Fibroblast of skin of right quadriceps (primary cell): ENCODE results near the gene RAPGEF6.
"Not testable (repeated sequence)": the region's sequence is repeated elsewhere in the genome, so short reads cannot be mapped to it uniquely, and the experiment has no call there.

ENCODE experiments used
- DNase-seq: peaks from one replicate; pipeline ENCODE4 v3.0.0-alpha.2; 2013

RAPGEF6 gene

DNA sequence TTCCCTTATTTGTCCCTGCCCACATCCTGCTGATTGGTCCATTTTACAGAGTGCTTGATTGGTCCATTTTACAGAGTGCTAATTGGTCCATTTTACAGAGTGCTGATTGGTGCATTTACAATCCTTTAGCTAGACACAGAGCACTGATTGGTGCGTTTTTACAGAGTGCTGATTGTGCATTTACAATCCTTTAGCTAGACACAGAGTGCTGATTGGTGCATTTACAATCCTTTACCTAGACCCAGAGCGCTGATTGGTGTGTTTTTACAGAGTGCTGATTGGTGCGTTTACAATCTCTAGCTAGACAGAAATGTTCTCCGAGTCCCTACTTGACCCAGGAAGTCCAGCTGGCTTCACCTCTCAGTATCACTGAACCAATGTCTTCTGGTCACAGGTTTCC is 147.7 kb downstream of the RAPGEF6 start:
- not testable (repeated sequence) for DNase-seq

DNA sequence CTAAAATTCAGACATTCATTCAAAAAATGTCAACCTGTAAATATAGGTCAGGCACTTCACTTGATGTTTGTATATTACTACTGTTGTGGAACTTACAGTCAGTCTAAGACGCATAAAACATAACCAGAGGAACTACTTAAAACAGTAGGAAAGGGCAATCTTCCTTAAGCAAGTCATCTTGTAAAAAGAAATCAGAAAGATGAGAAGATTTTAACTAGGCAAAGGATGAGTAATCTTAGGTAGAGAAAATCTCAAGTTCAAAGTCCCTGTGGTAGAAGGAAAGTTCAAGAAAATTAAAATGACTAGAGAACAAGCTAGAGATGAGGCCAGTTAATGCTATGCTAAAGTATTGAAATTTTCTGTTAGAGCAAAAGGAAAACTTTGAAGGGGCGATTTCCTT is 152.4 kb downstream of the RAPGEF6 start:
- DNase-seq, result no peak

DNA sequence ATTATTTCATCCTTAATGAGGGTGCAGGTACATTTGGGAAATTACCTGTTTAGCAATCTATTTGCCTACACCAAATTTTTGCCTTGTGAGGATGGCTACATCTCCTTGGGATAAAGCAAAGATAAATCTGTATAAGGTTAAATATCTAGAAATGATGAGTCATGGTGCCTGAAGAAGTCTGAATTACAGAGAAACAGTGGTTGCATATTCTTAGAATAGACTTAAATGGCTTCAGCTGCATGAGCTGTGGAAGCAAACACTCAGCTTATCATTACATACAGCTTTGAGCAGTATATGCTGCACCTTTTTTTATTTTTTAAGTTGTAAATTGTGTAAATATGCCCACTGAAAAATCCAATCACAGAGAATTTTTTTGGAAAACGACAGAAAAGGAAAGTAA is 153.5 kb downstream of the RAPGEF6 start:
- no peak for DNase-seq

DNA sequence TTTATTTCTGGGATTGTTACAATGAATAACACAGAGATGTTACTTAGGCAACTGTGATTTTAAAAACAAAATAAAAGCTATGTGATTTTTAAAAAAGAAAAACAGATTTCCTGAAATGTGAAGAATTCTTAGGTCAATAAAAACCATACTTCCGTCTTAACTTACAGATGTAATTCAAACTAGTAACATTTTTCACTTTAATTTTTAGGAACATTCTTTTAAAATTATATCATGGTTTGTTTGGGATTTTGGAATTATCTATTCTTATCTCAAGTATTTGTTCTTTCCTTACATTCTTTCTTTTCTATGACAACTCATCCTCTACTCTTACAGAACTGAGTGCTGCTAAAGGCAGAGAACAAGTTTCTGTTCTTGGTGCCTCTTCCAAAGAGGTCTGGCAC is 159.5 kb downstream of the RAPGEF6 start:
- peak; percentile 1 for DNase-seq

DNA sequence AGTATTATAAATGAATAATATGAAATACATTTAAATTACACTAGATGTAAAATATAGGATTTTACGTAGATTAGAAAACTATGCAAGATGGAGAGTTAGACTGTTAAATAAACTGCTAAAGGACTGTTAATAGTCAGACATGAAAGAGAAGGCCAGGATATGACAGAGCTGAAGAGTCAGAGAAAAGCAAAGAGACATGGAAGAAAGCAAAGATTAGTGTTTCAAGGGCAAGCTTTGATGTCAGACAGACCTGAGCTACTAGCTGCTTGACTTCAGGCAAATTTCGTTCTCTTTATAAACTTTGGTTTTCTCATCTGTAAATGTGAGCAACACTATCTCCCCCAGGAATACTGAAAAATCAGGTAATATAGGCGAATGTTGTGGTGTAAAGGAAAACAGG is 161.3 kb downstream of the RAPGEF6 start:
- no peak for DNase-seq

DNA sequence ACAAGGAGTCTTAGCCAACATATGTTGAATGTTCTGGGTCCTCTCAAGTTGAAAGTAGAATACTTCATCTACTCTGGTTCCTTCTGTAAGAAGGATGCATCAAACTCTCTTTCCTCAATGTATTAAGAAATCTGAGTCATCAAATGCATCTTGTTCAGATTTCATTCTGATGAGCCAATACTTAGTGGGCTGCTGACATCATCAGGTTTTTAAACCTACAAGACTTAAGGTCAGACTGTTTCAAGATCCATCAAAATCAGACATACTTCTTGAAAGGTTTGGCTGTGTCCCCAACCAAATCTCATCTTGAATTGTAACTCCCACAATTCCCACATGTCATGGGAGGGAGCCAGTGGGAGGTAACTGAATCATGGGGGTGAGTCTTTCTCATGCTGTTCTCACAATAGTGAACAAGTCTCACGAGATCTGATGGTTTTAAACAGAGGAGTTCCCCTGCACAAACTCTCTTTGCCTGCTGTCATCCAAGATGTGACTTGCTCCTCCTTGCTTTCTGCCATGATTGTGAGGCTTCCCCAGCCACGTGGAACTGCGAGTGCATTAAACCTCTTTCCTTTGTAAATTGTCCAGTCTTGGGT is 168.8 kb downstream of the RAPGEF6 start:
- peak; percentile 80 for DNase-seq

DNA sequence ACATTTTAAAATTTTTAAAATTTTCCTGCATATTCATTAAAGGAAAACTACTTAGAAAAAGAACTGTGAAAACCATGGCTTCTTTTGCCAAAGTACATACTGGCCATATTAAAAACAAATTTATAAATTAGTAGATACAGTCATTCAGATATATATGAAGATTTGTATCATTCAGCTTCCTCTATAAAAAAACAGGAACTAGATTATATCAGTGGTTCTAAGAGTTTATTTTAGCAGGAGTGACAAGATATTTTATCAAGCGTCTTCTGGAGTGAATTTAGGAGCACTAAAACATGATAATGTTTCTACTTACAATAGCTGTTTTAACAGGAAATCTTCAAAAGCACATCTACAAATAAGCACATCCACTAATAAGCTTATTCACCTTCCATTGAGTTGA is 171.4 kb downstream of the RAPGEF6 start:
- no peak for DNase-seq

DNA sequence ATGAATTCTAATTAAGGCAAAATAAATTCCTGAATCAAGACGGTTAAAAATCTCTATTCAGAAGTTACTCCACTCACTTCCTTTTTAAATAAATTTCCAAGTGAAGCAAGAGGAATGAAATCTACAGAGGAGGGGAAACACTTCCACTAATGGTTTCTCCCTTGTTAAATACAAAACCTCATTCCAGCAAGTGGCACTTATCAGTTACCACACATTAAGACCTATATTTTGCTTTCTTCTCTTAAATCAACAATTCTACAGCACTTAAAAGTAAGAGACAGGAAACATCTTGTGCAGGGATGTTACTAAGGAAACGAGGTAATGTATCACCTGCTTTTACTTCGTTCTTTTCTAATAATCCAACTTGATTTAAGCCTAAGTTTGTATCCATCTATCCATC is 172.6 kb downstream of the RAPGEF6 start:
- DNase-seq, result no peak

DNA sequence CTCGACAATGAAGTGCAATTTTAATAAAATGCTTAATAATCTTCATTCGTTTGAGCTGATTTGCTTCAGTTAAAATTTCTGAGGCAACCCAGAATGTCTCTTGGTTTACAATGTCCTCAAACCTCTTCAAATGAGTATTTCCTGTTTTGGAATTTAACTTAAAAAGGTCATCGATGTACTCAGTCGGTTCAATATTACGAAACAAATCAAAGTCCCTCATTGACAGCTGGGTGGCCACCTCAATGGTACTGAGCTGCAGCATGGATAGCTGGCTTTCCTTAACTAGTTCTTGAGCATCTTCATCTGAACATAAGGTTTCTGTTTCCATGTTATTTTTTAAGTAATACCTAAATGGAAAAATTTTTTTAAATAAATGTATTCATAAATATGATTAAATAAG is 173.3 kb downstream of the RAPGEF6 start:
- DNase-seq, result no peak

DNA sequence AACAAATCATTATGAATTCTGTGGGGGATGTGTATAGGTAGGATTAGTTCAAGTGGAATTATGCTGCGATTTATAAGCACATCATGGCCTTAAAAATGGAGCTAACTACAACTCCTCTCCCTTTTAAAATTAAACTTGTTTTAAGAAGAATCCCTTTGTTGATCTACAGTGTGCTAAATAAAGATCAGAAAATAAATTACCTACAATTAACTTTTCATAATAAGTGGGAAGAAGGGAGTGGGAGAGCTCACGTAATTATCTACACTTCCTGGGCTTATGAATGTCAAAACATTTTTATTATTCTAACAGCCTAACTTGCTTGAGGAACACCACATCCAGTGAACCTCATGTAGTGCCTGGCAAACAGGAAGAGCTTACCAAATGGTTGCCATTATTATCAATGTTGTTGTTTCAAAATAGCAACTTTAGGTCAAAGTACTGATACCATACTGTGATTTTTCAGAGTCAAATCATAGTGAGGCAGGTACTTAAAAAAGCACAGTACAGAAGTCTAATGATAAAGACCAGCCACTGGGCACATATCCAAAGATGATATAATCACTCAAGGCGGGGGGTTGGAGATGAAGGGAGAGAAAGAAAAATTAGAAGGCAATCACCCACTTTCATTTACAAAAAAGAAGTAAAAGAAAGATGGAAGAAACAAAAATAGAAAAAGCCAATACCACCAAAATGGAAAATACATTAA is 174.0 kb downstream of the RAPGEF6 start:
- DNase-seq, result peak; percentile 5

DNA sequence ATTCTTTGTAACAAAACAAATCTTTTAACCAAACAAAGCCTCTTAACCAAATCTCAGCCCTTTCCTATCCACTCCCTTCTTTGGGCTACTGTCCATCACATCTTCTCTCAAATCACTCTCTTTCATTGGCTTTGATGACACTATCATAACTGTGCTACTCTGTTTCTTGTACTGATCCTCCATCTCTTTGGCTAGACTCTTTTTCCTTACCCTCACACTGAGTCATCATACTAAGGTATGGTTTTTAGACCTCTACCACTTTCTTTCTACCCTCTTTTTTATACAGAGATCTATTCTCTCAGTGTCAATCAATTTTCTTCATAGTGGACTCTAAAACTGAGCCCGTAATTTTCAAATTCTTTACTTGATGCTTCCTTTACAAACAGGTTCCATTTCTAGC is 174.9 kb downstream of the RAPGEF6 start:
- no peak for DNase-seq

DNA sequence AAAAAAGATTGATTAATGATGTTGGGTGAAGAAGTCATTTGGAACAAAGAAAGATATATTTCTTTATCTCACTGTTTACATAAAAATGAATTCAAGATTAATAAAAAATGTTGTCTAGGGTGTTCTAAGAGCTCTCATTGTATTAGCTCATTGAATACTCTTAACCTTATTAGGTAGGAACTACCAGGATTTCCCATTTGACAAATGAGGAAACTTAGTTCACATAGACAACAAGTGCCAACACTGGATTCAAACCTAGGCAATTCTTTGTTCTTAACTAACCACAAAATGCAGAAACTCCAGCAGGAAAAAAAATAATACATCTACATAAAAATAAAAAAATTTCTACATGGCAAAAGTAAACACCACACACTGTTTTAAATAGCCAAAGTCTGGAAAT is 175.8 kb downstream of the RAPGEF6 start:
- no peak for DNase-seq

DNA sequence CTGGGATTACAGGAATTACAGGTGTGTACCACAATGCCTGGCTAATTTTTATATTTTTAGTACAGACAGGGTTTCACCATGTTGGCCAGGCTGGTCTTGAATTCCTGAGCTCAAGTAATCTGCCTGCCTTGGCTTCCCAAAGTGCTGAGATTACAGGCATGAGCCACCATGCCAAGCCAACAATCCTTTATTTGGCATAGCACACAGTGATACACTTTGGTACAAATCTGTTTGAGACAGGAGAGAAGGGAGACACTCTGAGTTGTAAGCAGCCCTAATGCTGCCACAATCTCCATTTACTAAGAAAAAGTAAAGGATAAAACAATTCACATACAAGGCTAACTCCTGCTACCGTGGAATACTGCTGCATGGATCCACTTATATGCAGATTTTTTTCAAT is 177.8 kb downstream of the RAPGEF6 start:
- no peak for DNase-seq

DNA sequence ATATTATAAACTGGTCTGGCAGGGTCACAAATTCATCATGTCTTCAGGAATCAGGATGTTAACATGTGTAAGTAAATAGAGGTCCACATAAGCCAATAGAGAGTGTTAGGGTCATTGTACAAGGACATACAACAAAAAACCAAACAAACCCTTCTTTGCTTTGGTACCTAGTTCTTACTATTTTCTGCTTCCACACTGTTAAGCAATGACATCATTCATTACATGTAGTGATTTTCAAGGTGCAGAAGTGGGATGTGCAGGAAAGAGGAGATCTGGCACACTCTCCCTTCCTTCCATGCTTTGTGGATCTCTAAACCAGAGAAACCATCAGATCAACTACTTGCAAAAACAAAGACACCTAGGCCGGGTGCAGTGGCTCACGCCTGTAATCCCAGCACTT is 184.1 kb downstream of the RAPGEF6 start:
- no peak for DNase-seq

DNA sequence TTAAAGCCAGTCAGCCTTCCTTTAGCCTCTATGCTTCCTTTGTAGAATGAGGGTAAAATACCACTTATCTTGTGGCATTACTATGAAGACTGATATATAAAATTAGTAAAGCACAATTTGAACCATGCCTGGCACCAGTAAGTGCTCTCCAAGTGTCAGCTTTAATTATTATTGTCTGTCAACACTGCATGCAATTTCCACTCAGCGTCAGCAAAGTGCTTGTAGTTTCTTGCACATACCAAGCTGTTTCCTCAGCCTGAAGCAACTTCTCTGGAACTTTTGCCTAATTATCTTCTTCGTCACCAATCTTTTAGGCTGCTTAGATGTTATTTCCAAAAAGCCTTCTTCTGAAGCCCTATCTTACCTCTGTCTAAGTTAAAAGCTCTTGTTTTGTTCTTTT is 193.8 kb downstream of the RAPGEF6 start:
- DNase-seq, result peak; percentile 5

DNA sequence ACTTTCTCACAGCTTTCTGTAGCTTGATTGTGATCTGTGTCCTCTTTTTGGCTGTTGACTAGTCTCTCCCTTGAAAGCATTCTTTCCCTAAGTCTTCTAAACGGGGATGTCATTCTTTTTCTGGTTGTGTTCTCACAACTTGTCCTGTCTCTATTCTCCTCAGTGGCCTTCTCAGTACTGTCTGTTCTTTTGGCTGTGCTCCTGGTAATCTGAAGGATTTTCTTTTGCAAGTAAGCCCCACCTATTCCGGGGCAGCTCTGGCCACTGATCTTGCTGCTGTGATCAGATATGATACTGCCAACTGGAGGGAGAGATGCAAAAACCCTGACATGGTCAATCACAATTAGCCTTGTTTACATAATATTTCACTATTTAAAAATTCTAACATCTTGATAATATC is 198.9 kb downstream of the RAPGEF6 start:
- no peak for DNase-seq

DNA sequence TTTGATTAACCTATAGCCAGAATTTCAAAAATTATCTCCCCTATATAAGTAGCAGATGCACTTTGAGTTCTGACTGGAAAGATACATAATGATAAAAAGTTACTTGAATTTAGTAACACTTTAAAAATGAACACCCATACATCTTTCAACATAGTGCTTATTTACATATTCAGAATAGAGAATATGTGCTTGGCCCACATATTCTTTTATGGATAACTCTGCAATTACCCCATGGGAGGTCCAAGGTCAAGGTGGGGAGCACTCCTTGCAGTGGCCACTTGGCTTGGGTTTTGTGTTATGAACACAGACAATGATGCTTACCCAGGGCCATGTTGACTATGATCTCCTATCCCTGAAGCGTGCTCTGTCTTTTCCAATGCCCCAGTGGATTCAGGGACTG is 201.9 kb downstream of the RAPGEF6 start:
- no peak for DNase-seq

DNA sequence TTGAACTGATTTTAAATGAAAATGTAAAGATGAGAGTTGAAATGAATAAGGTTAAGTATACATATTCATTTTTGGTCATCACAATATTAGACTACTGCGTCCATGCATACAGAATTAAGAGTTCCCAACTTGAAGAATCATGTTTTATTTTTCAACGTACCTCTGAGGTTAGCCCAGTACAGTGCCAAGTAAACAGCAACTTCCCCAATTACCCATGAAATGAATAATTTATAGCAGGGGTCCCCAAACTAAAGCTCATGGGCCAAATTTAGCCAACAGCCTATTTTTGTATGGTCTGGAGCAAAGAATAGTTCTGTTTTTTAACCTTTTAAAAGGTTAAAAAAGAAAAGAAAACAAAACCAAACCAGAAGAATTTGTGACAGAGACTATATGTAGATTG is 203.2 kb downstream of the RAPGEF6 start:
- no peak for DNase-seq

DNA sequence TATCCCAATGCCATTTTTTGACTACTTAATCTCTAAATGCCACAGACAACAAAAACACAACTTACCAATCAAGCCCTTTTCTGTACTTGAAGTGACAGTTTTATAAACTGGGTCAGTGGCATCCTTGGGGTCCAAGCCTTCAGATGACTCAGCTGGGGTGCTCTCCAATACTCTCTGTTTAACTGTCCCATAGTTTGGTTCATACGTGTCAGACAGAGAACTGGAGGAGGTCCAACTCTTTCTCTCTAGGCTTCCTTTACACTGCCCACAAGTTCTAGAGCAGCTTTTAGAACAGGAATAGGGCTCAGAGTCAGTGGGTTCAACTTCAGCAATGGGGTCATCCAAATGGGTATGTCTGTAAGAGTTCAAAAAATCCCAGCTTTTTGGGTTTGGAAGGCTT is 204.2 kb downstream of the RAPGEF6 start:
- no peak for DNase-seq

DNA sequence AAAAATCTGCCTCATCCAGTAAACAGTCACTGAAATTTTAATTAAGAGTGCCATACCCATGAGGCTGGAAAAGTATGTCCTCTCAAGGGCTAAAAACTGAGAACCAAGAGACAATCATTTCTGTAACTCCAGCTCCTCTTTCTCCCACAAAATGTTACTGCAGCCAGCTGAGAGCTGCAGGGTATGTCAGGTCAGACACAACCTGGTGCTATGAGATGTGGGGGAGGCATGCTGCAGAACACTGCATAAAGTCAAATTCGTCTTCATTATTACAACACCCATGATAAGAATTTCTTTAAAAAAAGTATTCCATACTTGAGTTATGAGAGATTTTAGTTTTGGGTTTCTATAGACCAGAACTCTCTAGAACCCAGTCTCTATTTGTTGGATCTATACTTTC is 209.0 kb downstream of the RAPGEF6 start:
- no peak for DNase-seq

DNA sequence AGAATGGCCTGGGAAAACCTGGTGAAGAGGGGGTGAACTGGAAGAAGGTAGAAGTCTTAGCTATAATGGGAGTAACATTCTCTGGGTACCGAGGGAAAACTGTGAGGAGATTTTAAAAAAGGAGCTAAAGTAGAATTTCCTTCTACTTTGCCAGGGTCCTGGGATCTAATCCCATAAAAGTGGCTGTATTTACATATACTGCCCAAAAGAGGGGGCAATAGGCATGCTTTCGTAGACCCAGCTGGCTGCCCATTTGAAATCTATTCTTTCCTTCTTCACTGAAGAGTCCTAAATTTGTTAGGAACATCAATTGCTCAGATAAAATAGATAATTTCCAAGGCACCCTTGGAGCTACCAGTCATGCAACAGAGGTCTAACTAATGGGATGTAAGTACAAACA is 212.0 kb downstream of the RAPGEF6 start:
- DNase-seq, result peak; percentile 17

DNA sequence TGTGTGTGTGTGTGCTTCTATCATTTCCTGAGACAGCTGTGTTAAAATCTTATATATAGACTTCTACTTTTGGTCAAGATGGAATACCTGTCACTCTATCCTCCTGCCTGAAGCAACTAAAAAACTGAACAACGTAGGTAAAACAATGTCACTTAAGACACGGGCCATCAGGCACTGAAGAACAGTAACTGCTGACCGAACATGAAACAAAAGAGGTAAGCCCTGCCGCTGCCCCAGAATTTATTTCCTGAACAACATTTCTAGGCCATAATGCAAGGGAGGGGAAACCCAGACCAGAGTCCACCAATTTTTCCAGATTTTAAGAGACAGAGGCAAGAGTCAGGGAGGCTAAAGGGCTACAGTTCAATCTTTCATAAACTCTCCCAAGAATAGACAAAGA is 215.2 kb downstream of the RAPGEF6 start:
- DNase-seq, result no peak

DNA sequence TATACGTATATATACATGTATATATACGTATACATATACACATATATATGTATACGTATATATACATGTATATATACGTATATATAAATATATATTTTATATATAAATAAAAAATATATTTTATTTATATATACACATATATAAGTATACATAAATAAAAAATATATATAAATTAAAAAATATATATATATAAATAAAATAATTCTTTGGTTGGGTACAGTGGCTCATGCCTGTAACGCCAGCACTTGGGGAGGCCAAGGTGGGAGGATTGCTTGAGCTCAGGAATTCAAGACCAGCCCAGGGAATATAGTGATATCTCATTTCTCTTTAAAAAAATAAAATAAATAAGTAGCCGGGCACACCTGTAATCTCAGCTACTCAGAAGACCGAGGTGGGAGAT is 216.2 kb downstream of the RAPGEF6 start:
- no peak for DNase-seq

DNA sequence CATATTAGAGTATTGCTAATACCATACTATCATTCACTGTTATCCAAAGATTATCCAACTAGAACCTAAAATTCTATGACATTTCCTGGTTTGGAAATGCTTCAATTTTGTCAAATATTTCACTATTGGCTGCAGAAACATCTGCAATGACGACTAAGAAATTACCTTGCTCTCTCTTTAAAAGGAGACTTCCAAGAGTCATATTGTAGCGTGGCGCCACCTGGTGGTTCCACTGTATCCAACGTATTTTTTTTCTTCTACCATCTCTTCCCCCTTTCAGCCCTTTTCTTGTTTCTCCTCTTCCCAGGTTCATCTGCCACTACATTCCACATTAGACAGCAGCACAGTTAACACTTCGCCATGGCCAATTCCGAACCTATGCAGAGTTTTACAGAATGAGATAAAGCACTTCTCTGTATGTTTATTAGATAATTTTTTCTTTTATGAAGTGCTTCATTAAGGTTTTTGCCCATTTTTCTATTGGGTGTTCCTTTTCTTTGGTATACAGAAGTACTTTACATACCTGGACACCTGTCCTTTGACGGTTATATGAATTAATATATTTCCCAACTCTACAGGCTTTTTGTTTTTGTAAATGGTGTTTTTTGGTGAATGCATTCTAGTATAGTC is 217.7 kb downstream of the RAPGEF6 start:
- DNase-seq, result peak; percentile 60

DNA sequence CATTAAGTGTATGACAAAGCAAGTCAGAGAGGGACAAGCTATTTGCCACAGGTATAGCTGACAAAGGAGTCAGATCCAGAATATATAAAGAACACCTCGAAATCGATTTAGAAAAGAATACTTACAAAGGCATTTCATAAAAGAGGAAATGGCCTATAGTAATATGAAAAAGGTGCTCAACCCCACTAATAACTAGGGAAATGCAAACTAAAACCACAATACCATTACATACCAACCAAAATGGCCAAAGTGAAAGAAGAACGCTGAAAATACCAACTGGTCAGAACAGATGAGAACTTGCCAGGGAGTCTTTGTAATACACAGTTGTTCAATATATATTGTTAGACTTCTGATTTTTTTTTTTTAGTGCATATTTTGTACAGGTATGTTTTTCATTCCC is 218.3 kb downstream of the RAPGEF6 start:
- no peak for DNase-seq
